IPS-15b (cell line): ENCODE results near the gene THEMIS2.

ENCODE experiments used
- H3K27me3 ChIP-seq: one replicate; pipeline ENCODE4 v1.6.1; 2013; ENCODE audit warnings: low read length; ENCODE audit not compliant: control insufficient read depth, insufficient read depth
- H3K36me3 ChIP-seq: one replicate; pipeline ENCODE4 v1.6.1; 2013; ENCODE audit warnings: low read length; ENCODE audit not compliant: control insufficient read depth, insufficient read depth
- H3K4me1 ChIP-seq: one replicate; pipeline ENCODE4 v1.6.1; 2013; ENCODE audit warnings: mild to moderate bottlenecking, low read length; ENCODE audit not compliant: control insufficient read depth, insufficient read depth
- H3K4me3 ChIP-seq: one replicate; pipeline ENCODE4 v1.5.1; 2013; ENCODE audit warnings: low read depth, low read length
- H3K9ac ChIP-seq: one replicate; pipeline ENCODE4 v1.6.1; 2013; ENCODE audit warnings: low read depth, mild to moderate bottlenecking, low read length
- H3K9me3 ChIP-seq: one replicate; pipeline ENCODE4 v1.6.1; 2013; ENCODE audit warnings: mild to moderate bottlenecking, low read length; ENCODE audit not compliant: control insufficient read depth, insufficient read depth

The THEMIS2 gene

GRCh38 chr1:27882543-27882903, 10.2 kb downstream of the THEMIS2 start:
- Histone ChIP-seq H3K9ac (no peak overlapping the region), H3K4me1 (no peaks in the 10 kb centered on the region), H3K27me3 (no peaks in the 10 kb centered on the region), H3K36me3 (peaks cover 28% of the 10 kb centered on the region), H3K4me3 (no peak overlapping the region), H3K9me3 (no peaks in the 10 kb centered on the region)

GRCh38 chr1:27883536-27883935, 11.2 kb downstream of the THEMIS2 start:
- no peaks in the 10 kb centered on the region for H3K4me1 ChIP-seq
- H3K9me3 ChIP-seq: no peaks in the 10 kb centered on the region
- no peak overlapping the region for H3K4me3 ChIP-seq
- H3K36me3 ChIP-seq: peaks cover 28% of the 10 kb centered on the region
- no peak overlapping the region for H3K9ac ChIP-seq
- H3K27me3 ChIP-seq: no peaks in the 10 kb centered on the region

GRCh38 chr1:27884006-27884954, 11.9 kb downstream of the THEMIS2 start:
- Histone ChIP-seq H3K9me3 (no peaks in the 10 kb centered on the region), H3K27me3 (no peaks in the 10 kb centered on the region), H3K4me3 (no peak overlapping the region), H3K4me1 (no peaks in the 10 kb centered on the region), H3K36me3 (peaks cover 32% of the 10 kb centered on the region), H3K9ac (no peak overlapping the region)

- no peaks in the 10 kb centered on the region for H3K9me3 ChIP-seq
- H3K27me3 ChIP-seq: no peaks in the 10 kb centered on the region
- H3K4me1 ChIP-seq: no peaks in the 10 kb centered on the region
- no peak overlapping the region for H3K4me3 ChIP-seq
- H3K36me3 ChIP-seq: peaks cover 28% of the 10 kb centered on the region
- H3K9ac ChIP-seq: no peak overlapping the region
These were observed 12.8 kb downstream of the THEMIS2 start for GRCh38 chr1:27885114-27885528.

- Histone ChIP-seq H3K36me3 (peaks cover 29% of the 10 kb centered on the region), H3K9me3 (no peaks in the 10 kb centered on the region), H3K9ac (no peak overlapping the region), H3K27me3 (no peaks in the 10 kb centered on the region), H3K4me3 (no peak overlapping the region), H3K4me1 (no peaks in the 10 kb centered on the region)
These were observed 13.4 kb downstream of the THEMIS2 start for GRCh38 chr1:27885621-27886352.

GRCh38 chr1:27886353-27886679, 14.0 kb downstream of the THEMIS2 start:
- Histone ChIP-seq H3K4me3 (no peak overlapping the region), H3K36me3 (peaks cover 34% of the 10 kb centered on the region), H3K27me3 (no peaks in the 10 kb centered on the region), H3K9me3 (no peaks in the 10 kb centered on the region), H3K9ac (no peak overlapping the region), H3K4me1 (no peaks in the 10 kb centered on the region)

- Histone ChIP-seq H3K27me3 (no peaks in the 10 kb centered on the region), H3K9me3 (no peaks in the 10 kb centered on the region), H3K9ac (no peak overlapping the region), H3K4me3 (no peak overlapping the region), H3K36me3 (peaks cover 37% of the 10 kb centered on the region), H3K4me1 (no peaks in the 10 kb centered on the region)
These were observed 14.4 kb downstream of the THEMIS2 start for GRCh38 chr1:27886744-27887143.

- H3K4me3 ChIP-seq: no peak overlapping the region
These were observed 15.1 kb downstream of the THEMIS2 start for GRCh38 chr1:27887215-27888021.

GRCh38 chr1:27889506-27889905, 17.2 kb downstream of the THEMIS2 start:
- Histone ChIP-seq H3K9me3 (no peaks in the 10 kb centered on the region), H3K27me3 (no peaks in the 10 kb centered on the region), H3K36me3 (peaks cover 53% of the 10 kb centered on the region), H3K4me1 (no peaks in the 10 kb centered on the region), H3K4me3 (no peak overlapping the region), H3K9ac (no peak overlapping the region)

More at GRCh38 chr1:27887215-27888021, 15.1 kb downstream of the THEMIS2 start:
- Histone ChIP-seq H3K9ac (no peak overlapping the region), H3K27me3 (no peaks in the 10 kb centered on the region), H3K36me3 (peaks cover 42% of the 10 kb centered on the region), H3K4me1 (no peaks in the 10 kb centered on the region), H3K9me3 (no peaks in the 10 kb centered on the region)

GRCh38 chr1:27891196-27891889, 19.0 kb downstream of the THEMIS2 start:
- Histone ChIP-seq H3K9me3 (no peaks in the 10 kb centered on the region), H3K36me3 (peaks cover 53% of the 10 kb centered on the region), H3K4me1 (no peaks in the 10 kb centered on the region), H3K9ac (no peak overlapping the region), H3K4me3 (no peak overlapping the region), H3K27me3 (no peaks in the 10 kb centered on the region)

GRCh38 chr1:27894521-27894920, 22.2 kb downstream of the THEMIS2 start:
- H3K27me3 ChIP-seq: no peaks in the 10 kb centered on the region
- no peaks in the 10 kb centered on the region for H3K9me3 ChIP-seq
- no peak overlapping the region for H3K4me3 ChIP-seq
- no peaks in the 10 kb centered on the region for H3K4me1 ChIP-seq
- peaks cover 53% of the 10 kb centered on the region for H3K36me3 ChIP-seq
- no peak overlapping the region for H3K9ac ChIP-seq
